AG08395 (cell line): ENCODE data around the gene CD276.
A peak's percentile ranks its signal among the peaks of the same experiment; 100 is the strongest.
"Not testable (repeated sequence)": the region's sequence is repeated elsewhere in the genome, so short reads cannot be mapped to it uniquely, and the experiment has no call there.

ENCODE experiments used
- DNase-seq: peaks from one replicate; pipeline ENCODE4 v3.0.0; 2012; ENCODE audit warnings: mixed read lengths, low spot score

The CD276 gene

GRCh38 chr15:73684581-73685455 is 635 bp downstream of the CD276 start:
- DNase-seq: peak; percentile 62

- no peak for DNase-seq
These were observed 1.8 kb downstream of the CD276 start for GRCh38 chr15:73685981-73686380.

- peak; percentile 82 for DNase-seq
These were observed 2.6 kb downstream of the CD276 start for GRCh38 chr15:73686781-73687256.

GRCh38 chr15:73687351-73687750 is 3.2 kb downstream of the CD276 start:
- no peak for DNase-seq

- peak; percentile 40 for DNase-seq
These were observed 4.3 kb downstream of the CD276 start for GRCh38 chr15:73688455-73688854.

- DNase-seq: peak; percentile 74
These were observed 7.2 kb downstream of the CD276 start for GRCh38 chr15:73691396-73691795.

GRCh38 chr15:73694419-73694818 is 10.2 kb downstream of the CD276 start:
- peak; percentile 15 for DNase-seq

- DNase-seq: no peak
These were observed 11.8 kb downstream of the CD276 start for GRCh38 chr15:73695773-73696640.

- no peak for DNase-seq
These were observed 12.4 kb downstream of the CD276 start for GRCh38 chr15:73696641-73697001.

GRCh38 chr15:73697033-73697467 is 12.9 kb downstream of the CD276 start:
- peak; percentile 88 for DNase-seq

GRCh38 chr15:73699249-73700040 is 15.3 kb downstream of the CD276 start:
- no peak for DNase-seq

GRCh38 chr15:73700041-73700842 is 16.1 kb downstream of the CD276 start:
- DNase-seq: peak; percentile 74

GRCh38 chr15:73702311-73703239 is 18.4 kb downstream of the CD276 start:
- not testable (repeated sequence) for DNase-seq

- DNase-seq: not testable (repeated sequence)
These were observed 19.4 kb downstream of the CD276 start for GRCh38 chr15:73703601-73704000.

GRCh38 chr15:73704142-73704868 is 20.1 kb downstream of the CD276 start:
- not testable (repeated sequence) for DNase-seq

- DNase-seq: peak; percentile 73
These were observed 20.9 kb downstream of the CD276 start for GRCh38 chr15:73704869-73705645.

GRCh38 chr15:73708691-73709090 is 24.5 kb downstream of the CD276 start:
- no peak for DNase-seq

- no peak for DNase-seq
These were observed 25.1 kb downstream of the CD276 start for GRCh38 chr15:73709241-73709640.
